ENCODE data around the gene FBXL17.

- TF ChIP-seq CTCF (IDR thresholded peaks at IDR 0.05; ENCODE audit: low read depth, low read length) (no peak), EZH2phosphoT487 (IDR thresholded peaks at IDR 0.05; ENCODE audit: low read depth) (no peak)
These were observed 185.6 kb downstream of the FBXL17 start for GRCh38 chr5:108196276-108196675.

Measured in OCI-LY3 (cell line).